Hepatocyte (in vitro differentiated cells): ENCODE data around the gene NEB. TPM values are rescaled to one million over a fixed set of nuclear protein-coding genes. Genes with fewer than 3 reads are reported as not detected.

Source experiments
- DNase-seq: peaks from one replicate; pipeline ENCODE4 v3.0.0-alpha.2; 2016; ENCODE audit warnings: low spot score
- H2AFZ ChIP-seq: fragments of 200-600 bp; sonication (generic); 2 replicates; pipeline ENCODE4 v1.6.0; 2016; ENCODE audit warnings: antibody characterized with exemption, mild to moderate bottlenecking
- H3K27ac ChIP-seq: fragments of 200-600 bp; sonication (generic); 2 replicates; pipeline ENCODE4 v1.5.1; 2016; ENCODE audit warnings: mild to moderate bottlenecking
- H3K27me3 ChIP-seq: fragments of 200-600 bp; sonication (generic); 2 replicates; pipeline ENCODE4 v1.6.1; 2016
- H3K36me3 ChIP-seq: fragments of 200-600 bp; sonication (generic); replicated peaks from 2 replicates; pipeline ENCODE4 v1.5.1; 2016; ENCODE audit warnings: low read depth; ENCODE audit not compliant: insufficient read depth
- H3K4me1 ChIP-seq: fragments of 200-600 bp; sonication (generic); 2 replicates; pipeline ENCODE4 v1.5.1; 2016; ENCODE audit warnings: mild to moderate bottlenecking, moderate library complexity; ENCODE audit not compliant: insufficient read depth
- H3K4me2 ChIP-seq: fragments of 200-600 bp; sonication (generic); 2 replicates; pipeline ENCODE4 v1.6.0; 2016
- H3K4me3 ChIP-seq: fragments of 200-600 bp; sonication (generic); 2 replicates; pipeline ENCODE4 v1.5.1; 2016; ENCODE audit warnings: mild to moderate bottlenecking
- H3K79me2 ChIP-seq: fragments of 200-600 bp; sonication (generic); 2 replicates; pipeline ENCODE4 v1.6.0; 2017; ENCODE audit warnings: mild to moderate bottlenecking
- H3K9me2 ChIP-seq: fragments of 200-600 bp; sonication (generic); replicated peaks from 2 replicates; pipeline ENCODE4 v1.6.0; 2017; ENCODE audit warnings: mild to moderate bottlenecking; ENCODE audit not compliant: insufficient read depth
- H3K9me3 ChIP-seq: fragments of 200-600 bp; sonication (generic); 2 replicates; pipeline ENCODE4 v1.5.1; 2016; ENCODE audit warnings: low read depth, mild to moderate bottlenecking
- H4K20me1 ChIP-seq: fragments of 200-600 bp; sonication (generic); 2 replicates; pipeline ENCODE4 v1.6.0; 2016; ENCODE audit warnings: mild to moderate bottlenecking; ENCODE audit not compliant: insufficient read depth, poor library complexity, severe bottlenecking
- EZH2 ChIP-seq: fragments of 200-600 bp; sonication (generic); IDR thresholded peaks from 2 replicates; pipeline ENCODE4 v1.6.1; 2016; ENCODE audit warnings: antibody characterized with exemption, mild to moderate bottlenecking, borderline replicate concordance
- EZH2phosphoT487 ChIP-seq: fragments of 200-600 bp; sonication (generic); IDR thresholded peaks from one replicate; pipeline ENCODE4 v1.6.1; 2018; ENCODE audit warnings: antibody characterized with exemption, mild to moderate bottlenecking, low read depth, moderate library complexity; ENCODE audit not compliant: unreplicated experiment, severe bottlenecking
- WGBS: methylation state at CpG from one replicate; pipeline ENCODE4 v1.1.6; 2016; ENCODE audit warnings: low lambda C conversion rate; ENCODE audit errors: missing lambda C conversion rate; 5-methylcytosine and 5-hydroxymethylcytosine counted together
- polyA plus RNA-seq: library from polyadenylated mRNA; unstranded; fragments of >200 nt; fragmentation: Nextera tagmentation; extraction: Ambion mirVana; gene quantifications from 2 replicates; pipeline ENCODE4 v1.2.1, GENCODE V29; 2016
- total RNA-seq: library from RNA; depleted of rRNA; stranded (reverse); fragments of >200 nt; gene quantifications from 2 replicates; pipeline ENCODE4 v1.2.3, GENCODE V29; 2014
- TF ChIP-seq, protein P1 (sequence below): fragments of 200-600 bp; sonication (generic); IDR thresholded peaks from 2 replicates; pipeline ENCODE4 v1.5.1; 2016; ENCODE audit warnings: antibody characterized with exemption, mild to moderate bottlenecking; ENCODE audit not compliant: poor library complexity

NEB gene
- total and polyA plus RNA-seq, 2 experiments from 2014 or later = 0.75 to 2.2 TPM

DNA sequence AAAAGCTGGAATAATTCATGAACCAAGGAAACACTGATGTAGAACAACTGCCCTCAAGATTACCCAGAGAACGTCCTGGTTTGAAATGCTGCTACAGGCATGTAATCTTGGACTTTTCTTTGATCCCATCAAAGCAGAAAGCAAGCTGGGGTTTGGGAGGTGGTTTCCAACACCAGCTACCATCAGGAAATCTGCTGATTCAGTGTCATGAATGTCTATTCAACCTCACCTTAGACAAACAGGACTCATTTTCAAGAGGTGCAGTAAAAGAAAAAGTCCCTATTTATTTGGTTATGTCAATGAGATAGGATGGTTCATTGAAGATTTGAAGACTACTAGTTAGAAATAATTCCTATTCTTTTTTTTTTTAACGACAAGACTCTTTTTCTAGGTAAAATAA is 72.7 kb downstream of the NEB start:
- Histone ChIP-seq H3K36me3 (no peaks in the 10 kb centered on the region), H3K4me3 (no peak overlapping the region), H3K27me3 (no peaks in the 10 kb centered on the region), H4K20me1 (no peaks in the 10 kb centered on the region), H3K27ac (no peak overlapping the region), H3K4me2 (no peak overlapping the region), H2AFZ (no peak overlapping the region), H3K79me2 (no peaks in the 10 kb centered on the region), H3K9me2 (no peaks in the 10 kb centered on the region), H3K9me3 (no peaks in the 10 kb centered on the region), H3K4me1 (no peaks in the 10 kb centered on the region)
- TF ChIP-seq, protein P1, sequence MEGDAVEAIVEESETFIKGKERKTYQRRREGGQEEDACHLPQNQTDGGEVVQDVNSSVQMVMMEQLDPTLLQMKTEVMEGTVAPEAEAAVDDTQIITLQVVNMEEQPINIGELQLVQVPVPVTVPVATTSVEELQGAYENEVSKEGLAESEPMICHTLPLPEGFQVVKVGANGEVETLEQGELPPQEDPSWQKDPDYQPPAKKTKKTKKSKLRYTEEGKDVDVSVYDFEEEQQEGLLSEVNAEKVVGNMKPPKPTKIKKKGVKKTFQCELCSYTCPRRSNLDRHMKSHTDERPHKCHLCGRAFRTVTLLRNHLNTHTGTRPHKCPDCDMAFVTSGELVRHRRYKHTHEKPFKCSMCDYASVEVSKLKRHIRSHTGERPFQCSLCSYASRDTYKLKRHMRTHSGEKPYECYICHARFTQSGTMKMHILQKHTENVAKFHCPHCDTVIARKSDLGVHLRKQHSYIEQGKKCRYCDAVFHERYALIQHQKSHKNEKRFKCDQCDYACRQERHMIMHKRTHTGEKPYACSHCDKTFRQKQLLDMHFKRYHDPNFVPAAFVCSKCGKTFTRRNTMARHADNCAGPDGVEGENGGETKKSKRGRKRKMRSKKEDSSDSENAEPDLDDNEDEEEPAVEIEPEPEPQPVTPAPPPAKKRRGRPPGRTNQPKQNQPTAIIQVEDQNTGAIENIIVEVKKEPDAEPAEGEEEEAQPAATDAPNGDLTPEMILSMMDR = no peak
- TF ChIP-seq EZH2phosphoT487 (no peak), EZH2 (no peak)
- DNase-seq = no peak
- WGBS = 75% methylated on average over 2 of the region's 2 CpGs

DNA sequence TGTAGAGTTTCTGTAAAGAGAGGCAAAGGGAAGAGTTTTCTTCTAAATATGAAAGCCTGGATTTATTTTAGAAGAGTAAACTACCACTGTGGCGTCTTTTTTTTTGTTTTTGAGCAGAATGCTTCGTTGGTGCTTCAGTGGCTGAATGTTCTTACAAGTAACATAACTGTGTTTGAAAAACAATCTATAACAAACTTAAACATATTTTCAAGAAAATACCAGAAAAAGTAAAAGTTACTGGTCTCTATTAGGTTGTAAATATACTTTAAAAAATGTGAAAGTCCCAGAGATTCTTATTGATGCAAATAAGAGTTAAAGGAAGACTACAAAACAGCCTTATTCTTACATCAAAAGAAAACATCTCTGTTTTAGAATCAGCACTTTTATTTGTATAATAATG is 76.2 kb downstream of the NEB start:
- Histone ChIP-seq H3K4me2 (no peak overlapping the region), H2AFZ (no peak overlapping the region), H3K36me3 (no peaks in the 10 kb centered on the region), H3K4me1 (no peaks in the 10 kb centered on the region), H4K20me1 (no peaks in the 10 kb centered on the region), H3K4me3 (no peak overlapping the region), H3K9me3 (no peaks in the 10 kb centered on the region), H3K27me3 (no peaks in the 10 kb centered on the region), H3K27ac (no peak overlapping the region), H3K9me2 (no peaks in the 10 kb centered on the region), H3K79me2 (no peaks in the 10 kb centered on the region)
- WGBS = 94% methylated on average over 2 of the region's 2 CpGs
- no peak for TF ChIP-seq EZH2phosphoT487
- TF ChIP-seq, protein P1 = no peak
- no peak for DNase-seq

DNA sequence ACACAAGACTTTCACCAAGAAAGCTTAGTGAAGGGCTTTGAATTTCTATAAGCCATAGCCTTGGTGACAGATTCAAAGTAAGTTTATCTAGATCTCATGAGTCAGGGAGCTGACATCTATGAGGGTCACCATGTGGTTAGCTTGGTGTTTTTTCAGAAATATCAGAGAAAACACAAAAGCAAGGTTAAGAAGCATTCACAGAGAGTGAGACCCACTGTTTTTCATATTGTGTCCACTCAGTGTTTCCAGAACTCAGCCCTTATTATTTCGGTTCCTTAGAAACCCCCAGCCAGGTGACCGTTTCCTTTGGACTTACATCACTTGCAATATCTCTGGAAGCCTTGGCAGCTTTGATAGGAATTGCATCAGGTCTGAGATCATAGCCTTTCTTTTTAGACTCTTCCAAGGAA is 76.6 kb downstream of the NEB start:
- Histone ChIP-seq H2AFZ (no peak overlapping the region), H3K4me3 (no peak overlapping the region), H3K4me1 (no peaks in the 10 kb centered on the region), H3K79me2 (no peaks in the 10 kb centered on the region), H3K4me2 (no peak overlapping the region), H3K27ac (no peak overlapping the region), H3K9me3 (no peaks in the 10 kb centered on the region), H4K20me1 (no peaks in the 10 kb centered on the region), H3K36me3 (no peaks in the 10 kb centered on the region), H3K9me2 (no peaks in the 10 kb centered on the region), H3K27me3 (no peaks in the 10 kb centered on the region)
- DNase-seq = no peak
- TF ChIP-seq, protein P1 = no peak
- 96% methylated on average over 2 of the region's 2 CpGs for WGBS

DNA sequence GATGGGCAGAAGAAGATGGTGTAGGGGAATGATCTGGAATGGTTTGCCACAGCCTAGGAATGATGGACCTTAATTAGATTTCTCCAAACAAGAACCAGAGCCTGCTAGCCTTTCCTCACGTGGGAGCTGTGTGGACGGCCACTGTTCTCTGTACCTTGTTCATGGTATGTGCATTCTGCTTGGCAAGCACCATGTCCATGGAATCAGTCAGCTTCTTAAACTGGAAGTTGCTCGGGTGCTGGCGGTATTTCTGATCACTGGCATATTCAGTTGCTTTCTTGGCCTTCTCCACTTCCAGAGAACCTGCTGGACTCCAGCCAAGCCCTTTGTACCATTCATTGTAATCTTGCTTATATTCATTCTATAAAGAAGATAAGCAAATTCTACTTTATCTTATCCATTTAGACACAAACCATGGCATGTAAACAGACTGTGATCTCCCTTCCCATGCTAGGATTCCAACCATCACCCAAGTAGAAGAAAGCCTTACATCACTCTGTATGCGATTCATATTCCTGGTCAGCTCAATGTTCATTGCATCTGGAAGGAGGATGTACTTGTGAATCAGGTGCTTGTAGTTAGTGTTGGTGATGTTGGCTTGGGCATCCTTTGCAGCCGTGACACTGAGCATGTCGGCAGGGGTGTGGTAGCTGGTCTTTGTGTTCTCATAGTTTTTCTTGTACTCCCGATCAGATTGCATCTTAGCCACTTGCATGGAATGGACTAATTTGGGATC is 78.4 kb downstream of the NEB start:
- H3K27ac ChIP-seq = no peak overlapping the region
- WGBS = 93% methylated on average over 8 of the region's 8 CpGs
- no peak for DNase-seq
- no peaks in the 10 kb centered on the region for H4K20me1 ChIP-seq
- H3K9me3 ChIP-seq = no peaks in the 10 kb centered on the region
- H3K4me3 ChIP-seq = no peak overlapping the region
- TF ChIP-seq, protein P1 = no peak
- no peak for TF ChIP-seq EZH2phosphoT487
- no peak for TF ChIP-seq EZH2
- no peaks in the 10 kb centered on the region for H3K4me1 ChIP-seq
- no peaks in the 10 kb centered on the region for H3K27me3 ChIP-seq
- H2AFZ ChIP-seq = no peak overlapping the region
- H3K79me2 ChIP-seq = no peaks in the 10 kb centered on the region
- H3K4me2 ChIP-seq = no peak overlapping the region
- H3K36me3 ChIP-seq = no peaks in the 10 kb centered on the region
- H3K9me2 ChIP-seq = no peaks in the 10 kb centered on the region
